SK-N-SH (cell line): ENCODE data around the gene UBE2D2. TPM values are rescaled to one million over a fixed set of nuclear protein-coding genes. Genes with fewer than 3 reads are reported as not detected.

Source experiments
- ELF1 ChIP-seq: IDR thresholded peaks from 2 replicates; pipeline ENCODE4 v1.4.0; 2012
- EP300 ChIP-seq, 2 experiments: IDR thresholded peaks; 2 replicates each; pipeline versions ENCODE4 v1.4.0 to v1.6.1; 2012; ENCODE audit warnings: borderline replicate concordance in 1 of 2, low read depth in 1 of 2, low read length in 1 of 2
- EZH2phosphoT487 ChIP-seq: fragments of 200-600 bp; sonication (generic); IDR thresholded peaks from 2 replicates; pipeline ENCODE4 v1.6.1; 2017; ENCODE audit warnings: low read depth, mixed run types, mild to moderate bottlenecking, antibody characterized with exemption, moderate library complexity, borderline replicate concordance
- FOSL2 ChIP-seq: IDR thresholded peaks from 2 replicates; pipeline ENCODE4 v1.4.0; 2012; ENCODE audit warnings: low read depth, mild to moderate bottlenecking, moderate library complexity, borderline replicate concordance
- FOXM1 ChIP-seq: IDR thresholded peaks from 2 replicates; pipeline ENCODE4 v1.4.0; 2012; ENCODE audit warnings: low read depth, mild to moderate bottlenecking
- GATA2 ChIP-seq: sonication (generic); formaldehyde crosslinking; IDR thresholded peaks from 2 replicates; pipeline ENCODE4 v1.5.0; 2020; ENCODE audit warnings: mild to moderate bottlenecking, missing genetic modification reagents
- JUND ChIP-seq: IDR thresholded peaks from 2 replicates; pipeline ENCODE4 v1.4.0; 2012
- MAX ChIP-seq: IDR thresholded peaks from 2 replicates; pipeline ENCODE4 v1.4.0; 2012; ENCODE audit warnings: low read depth
- MEF2A ChIP-seq: IDR thresholded peaks from 2 replicates; pipeline ENCODE4 v1.4.0; 2012; ENCODE audit warnings: low read depth, borderline replicate concordance
- MXI1 ChIP-seq: IDR thresholded peaks from 2 replicates; pipeline ENCODE4 v1.6.1; 2012; ENCODE audit warnings: mild to moderate bottlenecking, low read depth, low read length, improper control_type of control experiment
- POLR2AphosphoS5 ChIP-seq: IDR thresholded peaks from 2 replicates; pipeline ENCODE4 v1.6.1; 2012; ENCODE audit warnings: low read depth, low read length
- RCOR1 ChIP-seq: fragments of 150-350 bp; IDR thresholded peaks from 2 replicates; pipeline ENCODE4 v1.6.1; 2017; ENCODE audit warnings: antibody characterized with exemption, low read length
- RXRA ChIP-seq: IDR thresholded peaks from 2 replicates; pipeline ENCODE4 v1.4.0; 2012; ENCODE audit warnings: low read depth, mild to moderate bottlenecking, borderline replicate concordance
- TAF1 ChIP-seq: IDR thresholded peaks from 2 replicates; pipeline ENCODE4 v1.6.1; 2012; ENCODE audit warnings: low read depth, mild to moderate bottlenecking, low read length, moderate library complexity, borderline replicate concordance
- TEAD4 ChIP-seq: IDR thresholded peaks from 2 replicates; pipeline ENCODE4 v1.4.0; 2012; ENCODE audit warnings: mild to moderate bottlenecking, borderline replicate concordance; ENCODE audit not compliant: insufficient read depth
- USF2 ChIP-seq: fragments of 150-350 bp; IDR thresholded peaks from 2 replicates; pipeline ENCODE4 v1.6.1; 2017; ENCODE audit warnings: antibody characterized with exemption, low read length, low read depth, borderline replicate concordance
- ZBTB33 ChIP-seq: IDR thresholded peaks from 2 replicates; pipeline ENCODE4 v1.4.0; 2012; ENCODE audit warnings: low read depth, borderline replicate concordance
- polyA plus RNA-seq, 3 experiments: library from polyadenylated mRNA; depleted of rRNA; stranded (reverse); fragments of >200 nt; gene quantifications; 2 replicates each; pipeline ENCODE4 v1.2.3, GENCODE V29; 2012
- TF ChIP-seq, protein P1 (sequence below): IDR thresholded peaks from 2 replicates; pipeline ENCODE4; 2012
- TF ChIP-seq, protein P2 (sequence below): IDR thresholded peaks from 2 replicates; pipeline ENCODE4 v1.4.0; 2012; ENCODE audit warnings: low read depth, borderline replicate concordance

Gene UBE2D2
- polyA plus RNA-seq, 1 of the 3 experiments (the other 2 are of a cell fraction), result 24.5 TPM

- TF ChIP-seq FOSL2, result no peak
- TF ChIP-seq TEAD4, result no peak
- peak; percentile 48; the same call in 1 of the 2 replicates for TF ChIP-seq RXRA
- TF ChIP-seq ZBTB33, result no peak
- no peak for TF ChIP-seq RCOR1
- peak; percentile 56 for TF ChIP-seq TAF1
- TF ChIP-seq JUND, result 0 out of 2 replicates have a peak, but pooled peaks have one; percentile 26
- no peak for TF ChIP-seq USF2
- peak; percentile 49 to 76; a peak in 3 of 4 replicates for TF ChIP-seq EP300 (IDR thresholded peaks at IDR 0.05; ENCODE audit: borderline replicate concordance in 1 of 2, low read depth in 1 of 2, low read length in 1 of 2)
- TF ChIP-seq ELF1, result peak; percentile 64
- TF ChIP-seq, protein P1, sequence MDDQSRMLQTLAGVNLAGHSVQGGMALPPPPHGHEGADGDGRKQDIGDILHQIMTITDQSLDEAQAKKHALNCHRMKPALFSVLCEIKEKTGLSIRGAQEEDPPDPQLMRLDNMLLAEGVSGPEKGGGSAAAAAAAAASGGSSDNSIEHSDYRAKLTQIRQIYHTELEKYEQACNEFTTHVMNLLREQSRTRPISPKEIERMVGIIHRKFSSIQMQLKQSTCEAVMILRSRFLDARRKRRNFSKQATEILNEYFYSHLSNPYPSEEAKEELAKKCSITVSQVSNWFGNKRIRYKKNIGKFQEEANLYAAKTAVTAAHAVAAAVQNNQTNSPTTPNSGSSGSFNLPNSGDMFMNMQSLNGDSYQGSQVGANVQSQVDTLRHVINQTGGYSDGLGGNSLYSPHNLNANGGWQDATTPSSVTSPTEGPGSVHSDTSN, result peak; percentile 77
- TF ChIP-seq MAX, result peak; percentile 78; the same call in 1 of the 2 replicates
- no peak for TF ChIP-seq FOXM1
- peak; percentile 29; the same call in 1 of the 2 replicates for TF ChIP-seq GATA2 (CRISPR knock-in tag)
- no peak for TF ChIP-seq MEF2A
- no peak for TF ChIP-seq EZH2phosphoT487
- TF ChIP-seq, protein P2, sequence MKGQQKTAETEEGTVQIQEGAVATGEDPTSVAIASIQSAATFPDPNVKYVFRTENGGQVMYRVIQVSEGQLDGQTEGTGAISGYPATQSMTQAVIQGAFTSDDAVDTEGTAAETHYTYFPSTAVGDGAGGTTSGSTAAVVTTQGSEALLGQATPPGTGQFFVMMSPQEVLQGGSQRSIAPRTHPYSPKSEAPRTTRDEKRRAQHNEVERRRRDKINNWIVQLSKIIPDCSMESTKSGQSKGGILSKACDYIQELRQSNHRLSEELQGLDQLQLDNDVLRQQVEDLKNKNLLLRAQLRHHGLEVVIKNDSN, result no peak
- TF ChIP-seq MXI1, result peak; percentile 75; the same call in 1 of the 2 replicates
- peak; percentile 64 for TF ChIP-seq POLR2AphosphoS5
- TF ChIP-seq, all 33 proteins: peak for 19
These were observed 99.2 kb downstream of the UBE2D2 start (continued) for GRCh38 chr5:139660105-139660922.
